H1 (cell line): Measurements from ENCODE around the gene ZNF649. TPM values are rescaled to one million over a fixed set of nuclear protein-coding genes. Genes with fewer than 3 reads are reported as not detected.

Experiments used
- TAF7 ChIP-seq: optimal IDR thresholded peaks from 2 replicates; pipeline ENCODE3; 2011; ENCODE audit warnings: low read depth, mild to moderate bottlenecking, inconsistent platforms, low read length, moderate library complexity, borderline replicate concordance
- polyA plus RNA-seq, 7 experiments: library from polyadenylated mRNA; depleted of rRNA in 3 of 7; stranded (reverse) in 5 of 7; unstranded in 2 of 7; fragments of >200 nt in 5 of 7; fragments of 200-250 nt in 2 of 7; gene quantifications; 1 replicate in 5 of 7; 2 replicates in 1 of 7; 4 replicates in 1 of 7; pipeline versions ENCODE4 v1.2.1 to v1.2.3, GENCODE V29; 2011 to 2013; ENCODE audit warnings: missing spikeins in 2 of 7, mixed read lengths in 2 of 7
- total RNA-seq: library from RNA; stranded (reverse); fragmentation: NEBNext Ultra II Directional; extraction: Animal tissue kit (Norgen Biotek cat#: 25700); gene quantifications from 2 replicates; pipeline ENCODE4 v1.2.1, GENCODE V29; 2021

ZNF649 gene
- total and polyA plus RNA-seq, 2 of the 8 experiments (the other 6 are each of a cell fraction or from before 2014, with no cell fraction given): 24.7 to 51.7 TPM

DNA sequence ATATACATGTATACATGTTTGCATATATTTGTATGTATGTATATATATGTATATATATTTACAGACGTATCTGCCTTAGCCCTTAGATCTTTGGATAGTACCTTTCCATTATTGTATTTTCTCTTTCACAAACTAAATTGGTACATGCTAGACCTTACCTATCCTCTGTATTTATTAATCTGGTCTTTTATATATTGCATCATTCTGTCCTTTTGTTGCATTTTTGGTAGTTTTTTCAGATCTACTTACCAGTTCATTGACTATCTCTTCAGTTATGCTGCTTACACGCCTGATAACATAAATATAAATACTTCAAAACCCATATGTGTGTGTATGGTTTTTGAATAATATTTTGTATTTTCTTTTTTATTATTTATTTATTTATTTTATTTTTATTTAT, 34.1 kb upstream of the ZNF649 start (continued):
- no peak for TF ChIP-seq TAF7
